MM.1S (cell line): ENCODE results near the gene MAML3.

Source experiments
- CTCF ChIP-seq: fragments of 300-600 bp; sonication (generic); IDR thresholded peaks from 2 replicates; pipeline ENCODE4 v1.5.1; 2016; ENCODE audit warnings: antibody characterized with exemption, low read length, mixed read lengths
- EZH2 ChIP-seq: fragments of 300-600 bp; sonication (generic); optimal IDR thresholded peaks from 2 replicates; pipeline ENCODE3; 2017; ENCODE audit warnings: low read depth, mild to moderate bottlenecking, antibody characterized with exemption, low read length, mixed read lengths
- EZH2phosphoT487 ChIP-seq: fragments of 300-600 bp; sonication (generic); IDR thresholded peaks from 2 replicates; pipeline ENCODE4 v1.6.1; 2018; ENCODE audit warnings: antibody characterized with exemption, low read length

GRCh38 chr4:140048419-140048995 lies 105.5 kb downstream of the MAML3 start:
- TF ChIP-seq EZH2 (no peak), CTCF (no peak), EZH2phosphoT487 (no peak)
